Measurements from ENCODE around the gene MCF2L.
A peak's percentile ranks its signal among the peaks of the same experiment; 100 is the strongest.

Gene MCF2L

GRCh38 chr13:112982281-112983041 is 13.4 kb downstream of the MCF2L start:
- no peak for DNase-seq

GRCh38 chr13:112983042-112983305 is 14.0 kb downstream of the MCF2L start:
- DNase-seq: no peak

- DNase-seq: no peak
These were observed 14.6 kb downstream of the MCF2L start for GRCh38 chr13:112983428-112984196.

- no peak for DNase-seq
These were observed 15.5 kb downstream of the MCF2L start for GRCh38 chr13:112984501-112984900.

GRCh38 chr13:112984954-112985802 is 16.2 kb downstream of the MCF2L start:
- no peak for DNase-seq

GRCh38 chr13:112985803-112986408 is 16.9 kb downstream of the MCF2L start:
- DNase-seq: no peak

GRCh38 chr13:112986470-112986869 is 17.5 kb downstream of the MCF2L start:
- no peak for DNase-seq

GRCh38 chr13:112986946-112987681 is 18.1 kb downstream of the MCF2L start:
- peak; percentile 70 for DNase-seq

GRCh38 chr13:112987682-112988024 is 18.6 kb downstream of the MCF2L start:
- no peak for DNase-seq

GRCh38 chr13:112990783-112991182 is 21.8 kb downstream of the MCF2L start:
- DNase-seq: no peak

- no peak for DNase-seq
These were observed 22.6 kb downstream of the MCF2L start for GRCh38 chr13:112991609-112992008.

GRCh38 chr13:112992931-112993680 is 24.1 kb downstream of the MCF2L start:
- no peak for DNase-seq

- no peak for DNase-seq
These were observed 25.2 kb downstream of the MCF2L start for GRCh38 chr13:112994084-112994780.

- DNase-seq: no peak
These were observed 25.9 kb downstream of the MCF2L start for GRCh38 chr13:112994781-112995355.

GRCh38 chr13:112995395-112996191 is 26.6 kb downstream of the MCF2L start:
- DNase-seq: no peak

GRCh38 chr13:112996671-112997091 is 27.7 kb downstream of the MCF2L start:
- no peak for DNase-seq

GRCh38 chr13:112997188-112998130 is 28.4 kb downstream of the MCF2L start:
- no peak for DNase-seq

- no peak for DNase-seq
These were observed 29.7 kb downstream of the MCF2L start for GRCh38 chr13:112998521-112999280.

Data from femur (tissue), 1 donor.